HEK293 (cell line): ENCODE results near the gene CACNB4.
"Not testable (repeated sequence)": the region's sequence is repeated elsewhere in the genome, so short reads cannot be mapped to it uniquely, and the experiment has no call there.

Experiments used
- CTCF ChIA-PET: fragments of 350-600 bp; formaldehyde crosslinking; extraction: SDS; loops from one replicate; lab custom pipeline; 2021; ENCODE audit warnings: antibody characterized with exemption; lab: Yijun Ruan, JAX
- POLR2A ChIA-PET: fragments of 300-600 bp; formaldehyde crosslinking; extraction: SDS; loops from one replicate; lab custom pipeline; 2020; ENCODE audit warnings: antibody characterized with exemption, inconsistent platforms; lab: Yijun Ruan, JAX
- H3K27ac ChIP-seq: fragments of 200-500 bp; sonication (Bioruptor generic); 2 replicates; pipeline ENCODE4 v1.5.1; 2014; ENCODE audit warnings: low read depth, low read length, control low read depth, inconsistent platforms; ENCODE audit errors: extremely low read depth
- H3K36me3 ChIP-seq, 2 experiments: fragments of 200-500 bp in 1 of 2; sonication (Bioruptor generic) in 1 of 2; 1 replicate in 1 of 2; 2 replicates in 1 of 2; pipeline ENCODE4 v1.5.1; 2014 to 2017; ENCODE audit warnings: inconsistent platforms in 2 of 2, low read length in 2 of 2; ENCODE audit not compliant: control insufficient read depth in 2 of 2, insufficient read depth in 1 of 2
- H3K4me1 ChIP-seq: fragments of 200-500 bp; sonication (Bioruptor generic); 2 replicates; pipeline ENCODE4 v1.5.1; 2014; ENCODE audit warnings: mild to moderate bottlenecking, low read length, inconsistent platforms; ENCODE audit not compliant: control insufficient read depth, insufficient read depth
- H3K4me3 ChIP-seq: 2 replicates; pipeline ENCODE4 v1.5.1; 2011; ENCODE audit warnings: low read depth, mild to moderate bottlenecking, control low read depth, low read length, moderate library complexity
- H3K9me3 ChIP-seq: fragments of 200-500 bp; sonication (Bioruptor generic); 2 replicates; pipeline ENCODE4 v1.5.1; 2014; ENCODE audit warnings: low read depth, low read length, inconsistent platforms; ENCODE audit not compliant: control insufficient read depth, insufficient read depth
- FEZF1 ChIP-seq: fragments of 450-650 bp; formaldehyde crosslinking; IDR thresholded peaks from 2 replicates; pipeline ENCODE4 v1.5.1; 2016; ENCODE audit warnings: missing biosample characterization, missing genetic modification characterization
- GLI4 ChIP-seq: fragments of 450-650 bp; formaldehyde crosslinking; IDR thresholded peaks from 2 replicates; pipeline ENCODE4 v1.5.1; 2016; ENCODE audit warnings: missing biosample characterization, missing genetic modification characterization
- MYNN ChIP-seq: fragments of 450-650 bp; formaldehyde crosslinking; IDR thresholded peaks from 2 replicates; pipeline ENCODE4 v1.5.1; 2016; ENCODE audit warnings: missing biosample characterization, missing genetic modification characterization, borderline replicate concordance
- PRDM10 ChIP-seq: fragments of 450-650 bp; formaldehyde crosslinking; IDR thresholded peaks from 2 replicates; pipeline ENCODE4 v1.5.1; 2016; ENCODE audit warnings: missing biosample characterization, missing genetic modification characterization
- SCRT1 ChIP-seq: fragments of 450-650 bp; formaldehyde crosslinking; IDR thresholded peaks from 2 replicates; pipeline ENCODE4 v1.5.1; 2016; ENCODE audit warnings: missing biosample characterization, missing genetic modification characterization, borderline replicate concordance
- WT1 ChIP-seq: fragments of 450-650 bp; formaldehyde crosslinking; IDR thresholded peaks from 2 replicates; pipeline ENCODE4 v1.5.1; 2016; ENCODE audit warnings: missing biosample characterization, missing genetic modification characterization
- ZBTB20 ChIP-seq: fragments of 450-650 bp; formaldehyde crosslinking; IDR thresholded peaks from 2 replicates; pipeline ENCODE4 v1.5.1; 2016; ENCODE audit warnings: missing biosample characterization, missing genetic modification characterization
- ZFP37 ChIP-seq: fragments of 450-650 bp; formaldehyde crosslinking; IDR thresholded peaks from 2 replicates; pipeline ENCODE4 v1.5.1; 2016; ENCODE audit warnings: missing biosample characterization, missing genetic modification characterization
- ZNF146 ChIP-seq: fragments of 450-650 bp; formaldehyde crosslinking; IDR thresholded peaks from 2 replicates; pipeline ENCODE4 v1.5.1; 2016; ENCODE audit warnings: missing biosample characterization, missing genetic modification characterization
- ZNF221 ChIP-seq: fragments of 450-650 bp; formaldehyde crosslinking; IDR thresholded peaks from 2 replicates; pipeline ENCODE4 v1.5.1; 2017; ENCODE audit warnings: missing biosample characterization, missing genetic modification characterization, borderline replicate concordance
- ZNF529 ChIP-seq: fragments of 450-650 bp; formaldehyde crosslinking; IDR thresholded peaks from 2 replicates; pipeline ENCODE4 v1.5.1; 2017; ENCODE audit warnings: missing genetic modification characterization, missing biosample characterization; ENCODE audit not compliant: insufficient replicate concordance
- ZNF660 ChIP-seq: fragments of 450-650 bp; IDR thresholded peaks from 2 replicates; pipeline ENCODE4 v1.5.1; 2018; ENCODE audit warnings: missing biosample characterization, mild to moderate bottlenecking, missing genetic modification characterization
- ZNF704 ChIP-seq: fragments of 450-650 bp; formaldehyde crosslinking; IDR thresholded peaks from 2 replicates; pipeline ENCODE4 v1.5.1; 2016; ENCODE audit warnings: missing biosample characterization, missing genetic modification characterization
- ZSCAN16 ChIP-seq: fragments of 450-650 bp; formaldehyde crosslinking; IDR thresholded peaks from 2 replicates; pipeline ENCODE4 v1.5.1; 2016; ENCODE audit warnings: missing biosample characterization, missing genetic modification characterization
- TF ChIP-seq, protein P1 (sequence below): fragments of 450-650 bp; formaldehyde crosslinking; IDR thresholded peaks from 2 replicates; pipeline ENCODE4 v1.5.1; 2016; ENCODE audit warnings: missing biosample characterization, missing genetic modification characterization

Gene CACNB4

DNA sequence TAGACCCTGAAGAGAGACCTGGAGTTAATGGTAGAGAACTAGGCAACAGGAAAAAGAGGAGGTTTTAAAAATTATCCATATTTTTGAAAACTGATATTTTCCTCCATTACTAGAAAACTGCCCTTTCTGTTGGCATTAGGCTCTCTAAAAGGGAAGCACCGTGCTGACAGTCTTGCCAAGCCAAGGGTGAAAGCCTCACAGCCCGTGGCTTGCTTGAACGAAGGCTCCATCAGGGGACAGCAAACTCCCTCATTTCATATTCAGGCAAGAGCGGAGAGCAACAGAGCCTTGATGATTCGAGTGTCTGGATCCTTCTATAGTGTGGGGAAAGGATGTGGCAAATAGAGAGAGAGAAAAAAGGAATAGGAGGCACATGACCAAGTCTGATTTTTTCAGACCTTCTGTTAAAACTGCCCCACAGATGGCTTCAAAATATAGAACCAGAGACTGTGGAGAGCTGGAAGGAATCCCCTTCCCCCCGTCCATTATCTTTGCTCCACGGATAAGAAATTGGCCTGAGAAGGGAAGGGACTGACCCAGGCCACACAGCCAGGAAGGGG, 67.0 kb downstream of the CACNB4 start:
- POLR2A ChIA-PET, result no interaction called here
- Histone ChIP-seq H3K36me3 (no peaks in the 10 kb centered on the region), H3K4me3 (no peak overlapping the region), H3K27ac (no peak overlapping the region), H3K4me1 (peaks cover 5% of the 10 kb centered on the region), H3K9me3 (no peaks in the 10 kb centered on the region)
- CTCF ChIA-PET, result interaction anchor here (0.6 kb wide), 1 partner anchor 83 kb away, joined by 3 read pairs; no protein-coding TSS in a partner anchor
- no peak for TF ChIP-seq ZNF529 (tag by site-specific recombination)
- no peak for TF ChIP-seq ZNF704 (tag by site-specific recombination)
- no peak for TF ChIP-seq MYNN (tag by site-specific recombination)
- TF ChIP-seq GLI4, result no peak
- no peak for TF ChIP-seq ZBTB20 (tag by site-specific recombination)
- TF ChIP-seq ZFP37, result no peak
- no peak for TF ChIP-seq ZNF660 (tag by site-specific recombination)
- TF ChIP-seq, protein P1, sequence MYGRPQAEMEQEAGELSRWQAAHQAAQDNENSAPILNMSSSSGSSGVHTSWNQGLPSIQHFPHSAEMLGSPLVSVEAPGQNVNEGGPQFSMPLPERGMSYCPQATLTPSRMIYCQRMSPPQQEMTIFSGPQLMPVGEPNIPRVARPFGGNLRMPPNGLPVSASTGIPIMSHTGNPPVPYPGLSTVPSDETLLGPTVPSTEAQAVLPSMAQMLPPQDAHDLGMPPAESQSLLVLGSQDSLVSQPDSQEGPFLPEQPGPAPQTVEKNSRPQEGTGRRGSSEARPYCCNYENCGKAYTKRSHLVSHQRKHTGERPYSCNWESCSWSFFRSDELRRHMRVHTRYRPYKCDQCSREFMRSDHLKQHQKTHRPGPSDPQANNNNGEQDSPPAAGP, result no peak

- H3K27ac ChIP-seq, H3K36me3 ChIP-seq, CTCF ChIA-PET, H3K9me3 ChIP-seq, H3K4me3 ChIP-seq, POLR2A ChIA-PET, H3K4me1 ChIP-seq: not testable (repeated sequence)
- TF ChIP-seq ZNF146 (tag by site-specific recombination), result peak; percentile 96
These were observed 68.1 kb downstream of the CACNB4 start for GRCh38 chr2:152030596-152031328.

DNA sequence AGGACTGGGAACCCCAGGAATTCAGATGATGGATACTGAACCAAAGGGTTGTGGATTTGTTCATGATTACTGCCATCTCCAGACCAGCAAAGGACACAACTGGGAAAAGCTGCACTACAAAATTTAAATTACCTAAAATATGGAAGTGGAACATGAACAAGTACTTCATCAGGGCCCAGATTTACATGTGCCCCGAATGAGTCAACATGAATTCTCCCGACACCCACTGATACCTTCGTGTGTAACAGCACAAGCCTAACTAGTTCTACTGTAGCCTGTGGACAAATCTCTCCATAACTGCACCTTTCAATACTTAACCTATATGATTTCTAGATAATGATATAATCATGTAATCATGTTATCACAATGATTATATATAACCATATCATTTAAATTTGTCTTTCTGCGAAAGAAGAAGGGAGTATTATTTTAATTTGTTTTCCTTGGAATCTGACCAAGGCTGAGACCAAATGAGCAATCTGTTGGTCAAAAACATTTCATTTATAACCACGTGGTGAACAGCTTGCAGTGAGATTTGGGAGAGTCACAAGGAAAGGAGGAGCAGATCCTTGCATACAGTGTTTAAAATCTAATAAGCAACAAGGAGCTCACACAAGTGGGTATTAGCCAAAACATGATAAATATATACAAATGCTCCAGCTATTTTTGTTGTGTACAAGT, 70.5 kb downstream of the CACNB4 start:
- POLR2A ChIA-PET, result no interaction called here
- CTCF ChIA-PET, result interaction anchor here (0.9 to 1.5 kb wide), 4 partner anchors 9 to 32 kb away, joined by 3 to 6 read pairs (median 4); no protein-coding TSS in a partner anchor
- Histone ChIP-seq H3K9me3 (no peaks in the 10 kb centered on the region), H3K4me1 (peaks cover 5% of the 10 kb centered on the region), H3K27ac (no peak overlapping the region), H3K4me3 (no peak overlapping the region), H3K36me3 (no peaks in the 10 kb centered on the region)
- TF ChIP-seq PRDM10 (tag by site-specific recombination) (no peak), SCRT1 (tag by site-specific recombination) (peak; percentile 22; the same call in 1 of the 2 replicates), FEZF1 (tag by site-specific recombination) (peak; percentile 49), ZNF221 (tag by site-specific recombination) (no peak), WT1 (tag by site-specific recombination) (peak; percentile 56), ZSCAN16 (tag by site-specific recombination) (no peak)
